B cell (primary cell): Measurements from ENCODE around the gene NCBP1. TPM values are rescaled to one million over a fixed set of nuclear protein-coding genes. Genes with fewer than 3 reads are reported as not detected.

ENCODE experiments used
- ATAC-seq: fragments of 200-7000 bp; cut with Tn5 transposase; one replicate; pipeline ENCODE4 v1.10.0; 2021; ENCODE audit warnings: low read depth, mild to moderate bottlenecking, moderate number of reproducible peaks, moderate library complexity
- CTCF ChIA-PET: fragments of 350-600 bp; sonication (Branson Sonifier 250); formaldehyde crosslinking; loops from one replicate; lab custom pipeline; 2021; ENCODE audit warnings: antibody characterized with exemption, inconsistent platforms; lab: Charles Lee
- POLR2A ChIA-PET: fragments of 350-600 bp; sonication (Branson Sonifier 250); formaldehyde crosslinking; loops from one replicate; lab custom pipeline; 2021; ENCODE audit warnings: antibody characterized with exemption; lab: Charles Lee
- DNase-seq: peaks from one replicate; pipeline ENCODE4 v3.0.0; 2013
- H2AFZ ChIP-seq: 2 replicates; pipeline ENCODE4 v1.6.1; 2012; ENCODE audit warnings: mild to moderate bottlenecking, low read depth, low read length; ENCODE audit not compliant: insufficient read depth, poor library complexity, severe bottlenecking
- H3K27ac ChIP-seq, 2 donors: 1 replicate in 1 of 2; 2 replicates in 1 of 2; pipeline ENCODE4 v1.5.1; 2012 to 2013; ENCODE audit warnings: low read length in 2 of 2, mild to moderate bottlenecking in 2 of 2, moderate library complexity in 1 of 2
- H3K27me3 ChIP-seq, 4 experiments: fragments of 200-600 bp in 1 of 4; sonication (generic) in 1 of 4; replicated peaks in 1 of 4; 1 replicate in 2 of 4; 2 replicates in 2 of 4; pipeline versions ENCODE4 v1.6.1 to v1.7.0; 2013 to 2016; ENCODE audit warnings: low read length in 3 of 4, mild to moderate bottlenecking in 2 of 4, mixed read lengths in 1 of 4, moderate library complexity in 1 of 4; ENCODE audit not compliant: insufficient read depth in 4 of 4, control insufficient read depth in 3 of 4; ENCODE audit errors: control extremely low read depth in 1 of 4
- H3K36me3 ChIP-seq, 2 experiments: replicated peaks in 1 of 2; 1 replicate in 1 of 2; 2 replicates in 1 of 2; pipeline versions ENCODE4 v1.6.1 to v1.7.1; 2013; ENCODE audit warnings: low read length in 1 of 2; ENCODE audit not compliant: insufficient read depth in 2 of 2, control insufficient read depth in 1 of 2; ENCODE audit errors: control extremely low read depth in 1 of 2, extremely low read depth in 1 of 2
- H3K4me1 ChIP-seq, 2 donors: fragments of 200-600 bp in 1 of 2; sonication (generic) in 1 of 2; 1 replicate in 1 of 2; 2 replicates in 1 of 2; pipeline versions ENCODE4 v1.5.1 to v1.6.1; 2013 to 2017; ENCODE audit warnings: low read length in 2 of 2; ENCODE audit not compliant: control insufficient read depth in 2 of 2, insufficient read depth in 2 of 2
- H3K4me2 ChIP-seq: replicated peaks from 2 replicates; pipeline ENCODE3; 2012; ENCODE audit warnings: mild to moderate bottlenecking, low read depth, low read length; ENCODE audit not compliant: poor library complexity, severe bottlenecking
- H3K4me3 ChIP-seq, 5 experiments: fragments of 200-600 bp in 1 of 5; sonication (generic) in 1 of 5; 1 replicate in 3 of 5; 2 replicates in 2 of 5; pipeline versions ENCODE4 v1.5.1 to v1.7.0; 2011 to 2016; ENCODE audit warnings: low read length in 4 of 5, mild to moderate bottlenecking in 4 of 5, low read depth in 2 of 5, control low read depth in 1 of 5, moderate library complexity in 1 of 5; ENCODE audit not compliant: insufficient read depth in 1 of 5; ENCODE audit errors: control extremely low read depth in 1 of 5, extremely low read depth in 1 of 5
- H3K79me2 ChIP-seq: fragments of 200-600 bp; sonication (generic); one replicate; pipeline ENCODE4 v1.6.0; 2016; ENCODE audit warnings: low read length; ENCODE audit not compliant: control insufficient read depth, insufficient read depth
- H3K9ac ChIP-seq: fragments of 200-600 bp; sonication (generic); 2 replicates; pipeline ENCODE4 v1.6.1; 2017; ENCODE audit warnings: mild to moderate bottlenecking, low read length, moderate library complexity
- H3K9me3 ChIP-seq, 3 donors: one replicate each; pipeline versions ENCODE4 v1.6.1 to v1.7.1; 2013; ENCODE audit warnings: low read length in 2 of 3; ENCODE audit not compliant: control insufficient read depth in 2 of 3, insufficient read depth in 1 of 3; ENCODE audit errors: control extremely low read depth in 1 of 3
- H4K20me1 ChIP-seq: 2 replicates; pipeline ENCODE4 v1.6.0; 2012; ENCODE audit warnings: mild to moderate bottlenecking, low read length; ENCODE audit not compliant: insufficient read depth, control insufficient read depth, poor library complexity, severe bottlenecking
- H3K27ac Mint-ChIP-seq: one replicate; pipeline ENCODE4 v1.8.0; 2021; ENCODE audit warnings: mixed read lengths
- H3K27me3 Mint-ChIP-seq: one replicate; pipeline ENCODE4 v1.8.0; 2021; ENCODE audit warnings: mixed read lengths
- H3K4me1 Mint-ChIP-seq: one replicate; pipeline ENCODE4 v1.8.0; 2021; ENCODE audit warnings: mixed read lengths
- H3K4me3 Mint-ChIP-seq: one replicate; pipeline ENCODE4 v1.8.0; 2021; ENCODE audit warnings: mixed read lengths
- H3K9me3 Mint-ChIP-seq: one replicate; pipeline ENCODE4 v1.8.0; 2022; ENCODE audit warnings: mixed read lengths; ENCODE audit not compliant: insufficient read depth
- CTCF ChIP-seq: fragments of 200-600 bp; IDR thresholded peaks from one replicate; pipeline ENCODE4 v1.8.0; 2022; ENCODE audit warnings: antibody characterized with exemption, mild to moderate bottlenecking
- EZH2 ChIP-seq: IDR thresholded peaks from 2 replicates; pipeline ENCODE4 v1.6.1; 2012; ENCODE audit warnings: borderline replicate concordance, low read depth, mild to moderate bottlenecking, moderate library complexity, low read length; ENCODE audit not compliant: insufficient read depth, poor library complexity, severe bottlenecking
- WGBS: methylation state at CpG from one replicate; pipeline ENCODE4 v1.1.5; 2013; ENCODE audit warnings: missing lambda C conversion rate; ENCODE audit not compliant: insufficient coverage; 5-methylcytosine and 5-hydroxymethylcytosine counted together
- intact Hi-C: fragments of 100-400 bp; cut with micrococcal nuclease; formaldehyde crosslinking; loops from one replicate; pipeline ENCODE4 v1.10.0; 2022
- polyA plus RNA-seq: library from polyadenylated mRNA; depleted of rRNA; stranded (reverse); fragments of >200 nt; gene quantifications from 2 replicates; pipeline ENCODE4 v1.2.3, GENCODE V29; 2012
- total RNA-seq, 2 donors: library from RNA; stranded (reverse); fragments of 120-200 nt in 1 of 2; gene quantifications; 1 replicate in 1 of 2; 2 replicates in 1 of 2; pipeline versions ENCODE4 v1.2.3 to v1.2.4, GENCODE V29; 2013 to 2022

The NCBP1 gene
- total and polyA plus RNA-seq, 2 donors (not counting 1 experiment from before 2014, with no cell fraction given), result 19.5 to 38.0 TPM

GRCh38 chr9:97647996-97648395, 14.4 kb downstream of the NCBP1 start:
- Histone ChIP-seq H3K4me1 (no peaks in the 10 kb centered on the region), H3K79me2 (no peaks in the 10 kb centered on the region), H3K9me3 (no peaks in the 10 kb centered on the region), H2AFZ (no peak overlapping the region), H3K9ac (no peak overlapping the region), H3K4me3 (no peak overlapping the region), H3K27me3 (no peaks in the 10 kb centered on the region), H3K36me3 (peaks cover 12 to 65% of the 10 kb centered on the region in 2 experiments), H3K27ac (no peak overlapping the region), H4K20me1 (no peaks in the 10 kb centered on the region), H3K4me2 (no peak overlapping the region)
- no peak overlapping the region for H3K27ac Mint-ChIP-seq
- no peaks in the 10 kb centered on the region for H3K27me3 Mint-ChIP-seq
- 100% methylated on average over 4 of the region's 5 CpGs for WGBS
- H3K4me3 Mint-ChIP-seq, result no peak overlapping the region
- H3K4me1 Mint-ChIP-seq, result no peaks in the 10 kb centered on the region
- intact Hi-C loops, result no loop called here
- DNase-seq, result no peak
- no peaks in the 10 kb centered on the region for H3K9me3 Mint-ChIP-seq
- ChIA-PET POLR2A (no interaction called here), CTCF (no interaction called here)
- no peak for ATAC-seq
- TF ChIP-seq EZH2 (no peak), CTCF (no peak)

- Mint-ChIP-seq H3K4me3 (no peak overlapping the region), H3K27ac (no peak overlapping the region), H3K9me3 (no peaks in the 10 kb centered on the region), H3K4me1 (no peaks in the 10 kb centered on the region), H3K27me3 (no peaks in the 10 kb centered on the region)
- Histone ChIP-seq H3K9me3 (no peaks in the 10 kb centered on the region), H2AFZ (no peak overlapping the region), H3K36me3 (peaks cover 6 to 61% of the 10 kb centered on the region in 2 experiments), H3K4me3 (no peak overlapping the region), H4K20me1 (no peaks in the 10 kb centered on the region), H3K27ac (no peak overlapping the region), H3K27me3 (no peaks in the 10 kb centered on the region), H3K4me1 (no peaks in the 10 kb centered on the region), H3K79me2 (no peaks in the 10 kb centered on the region), H3K4me2 (no peak overlapping the region), H3K9ac (no peak overlapping the region)
- TF ChIP-seq EZH2 (no peak), CTCF (no peak)
- 92% methylated on average over 2 of the region's 3 CpGs for WGBS
- no peak for DNase-seq
- intact Hi-C loops, result no loop called here
- CTCF ChIA-PET, result no interaction called here
- POLR2A ChIA-PET, result no interaction called here
- no peak for ATAC-seq
Measured at GRCh38 chr9:97651646-97652045, 18.0 kb downstream of the NCBP1 start.
